Breast epithelium (tissue), 3 donors: ENCODE data around the gene PNMA5.

Experiments
- POLR2A ChIP-seq: fragments of 450-650 bp; IDR thresholded peaks from one replicate; pipeline ENCODE4 v1.6.1; 2016; ENCODE audit warnings: antibody characterized with exemption, mild to moderate bottlenecking, moderate library complexity
- TF ChIP-seq, protein P1 (sequence below), 3 donors: fragments of 450-650 bp; IDR thresholded peaks; one replicate each; pipeline ENCODE4 v1.5.1; 2016 to 2017; ENCODE audit warnings: antibody characterized with exemption in 3 of 3, mild to moderate bottlenecking in 3 of 3, moderate library complexity in 3 of 3

DNA sequence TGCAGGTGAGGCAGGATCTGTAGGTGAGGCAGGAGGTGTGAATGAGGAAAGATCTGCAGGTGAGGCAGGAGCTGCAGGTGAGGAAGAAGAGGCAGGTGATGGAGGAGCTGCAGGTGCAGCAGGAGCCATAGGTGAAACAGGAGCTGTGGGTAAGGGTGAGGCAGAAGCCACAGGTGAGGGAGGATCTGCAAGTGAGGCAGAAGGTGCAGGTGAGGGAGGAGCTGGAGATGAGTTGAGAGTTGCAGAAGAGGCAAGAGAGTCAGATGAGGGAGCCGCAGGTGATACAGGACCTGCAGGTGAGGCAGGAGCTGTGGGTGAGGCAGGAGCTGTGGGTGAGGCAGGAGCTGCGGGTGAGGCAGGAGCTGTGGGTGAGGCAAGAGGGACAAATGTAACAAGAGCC is 35.2 kb upstream of the PNMA5 start:
- TF ChIP-seq POLR2A, result no peak
- TF ChIP-seq, protein P1, sequence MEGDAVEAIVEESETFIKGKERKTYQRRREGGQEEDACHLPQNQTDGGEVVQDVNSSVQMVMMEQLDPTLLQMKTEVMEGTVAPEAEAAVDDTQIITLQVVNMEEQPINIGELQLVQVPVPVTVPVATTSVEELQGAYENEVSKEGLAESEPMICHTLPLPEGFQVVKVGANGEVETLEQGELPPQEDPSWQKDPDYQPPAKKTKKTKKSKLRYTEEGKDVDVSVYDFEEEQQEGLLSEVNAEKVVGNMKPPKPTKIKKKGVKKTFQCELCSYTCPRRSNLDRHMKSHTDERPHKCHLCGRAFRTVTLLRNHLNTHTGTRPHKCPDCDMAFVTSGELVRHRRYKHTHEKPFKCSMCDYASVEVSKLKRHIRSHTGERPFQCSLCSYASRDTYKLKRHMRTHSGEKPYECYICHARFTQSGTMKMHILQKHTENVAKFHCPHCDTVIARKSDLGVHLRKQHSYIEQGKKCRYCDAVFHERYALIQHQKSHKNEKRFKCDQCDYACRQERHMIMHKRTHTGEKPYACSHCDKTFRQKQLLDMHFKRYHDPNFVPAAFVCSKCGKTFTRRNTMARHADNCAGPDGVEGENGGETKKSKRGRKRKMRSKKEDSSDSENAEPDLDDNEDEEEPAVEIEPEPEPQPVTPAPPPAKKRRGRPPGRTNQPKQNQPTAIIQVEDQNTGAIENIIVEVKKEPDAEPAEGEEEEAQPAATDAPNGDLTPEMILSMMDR (IDR thresholded peaks at IDR 0.05), result no peak
